Prostate gland (tissue), 2 donors: Measurements from ENCODE around the gene PPM1J.

Experiments
- POLR2A ChIP-seq: fragments of 450-650 bp; IDR thresholded peaks from one replicate; pipeline ENCODE4 v1.6.1; 2016; ENCODE audit warnings: antibody characterized with exemption, mild to moderate bottlenecking
- TF ChIP-seq, protein P1 (sequence below), 4 experiments: fragments of 200-600 bp in 2 of 4; fragments of 450-650 bp in 2 of 4; sonication (generic) in 2 of 4; IDR thresholded peaks; 1 replicate in 3 of 4; 2 replicates in 1 of 4; pipeline ENCODE4 v1.5.1; 2016 to 2019; ENCODE audit warnings: antibody characterized with exemption in 4 of 4, mild to moderate bottlenecking in 2 of 4, moderate library complexity in 2 of 4

DNA sequence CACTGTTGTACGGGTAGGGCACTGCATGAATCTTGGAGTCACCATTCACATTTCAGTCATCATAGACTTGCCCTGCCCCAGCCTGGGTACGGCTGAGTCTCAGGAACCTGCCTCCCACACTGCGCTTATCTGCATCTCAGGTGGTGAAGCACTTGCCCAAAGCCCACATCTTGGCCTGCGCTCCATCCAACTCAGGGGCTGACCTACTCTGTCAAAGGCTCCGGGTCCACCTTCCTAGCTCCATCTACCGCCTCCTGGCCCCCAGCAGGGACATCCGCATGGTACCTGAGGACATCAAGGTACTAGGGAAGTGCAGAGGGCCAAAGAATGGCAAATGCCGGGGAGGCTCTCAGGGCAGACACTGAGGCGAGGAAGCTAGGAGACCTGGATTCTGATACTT lies 19.9 kb downstream of the PPM1J start:
- TF ChIP-seq, protein P1, sequence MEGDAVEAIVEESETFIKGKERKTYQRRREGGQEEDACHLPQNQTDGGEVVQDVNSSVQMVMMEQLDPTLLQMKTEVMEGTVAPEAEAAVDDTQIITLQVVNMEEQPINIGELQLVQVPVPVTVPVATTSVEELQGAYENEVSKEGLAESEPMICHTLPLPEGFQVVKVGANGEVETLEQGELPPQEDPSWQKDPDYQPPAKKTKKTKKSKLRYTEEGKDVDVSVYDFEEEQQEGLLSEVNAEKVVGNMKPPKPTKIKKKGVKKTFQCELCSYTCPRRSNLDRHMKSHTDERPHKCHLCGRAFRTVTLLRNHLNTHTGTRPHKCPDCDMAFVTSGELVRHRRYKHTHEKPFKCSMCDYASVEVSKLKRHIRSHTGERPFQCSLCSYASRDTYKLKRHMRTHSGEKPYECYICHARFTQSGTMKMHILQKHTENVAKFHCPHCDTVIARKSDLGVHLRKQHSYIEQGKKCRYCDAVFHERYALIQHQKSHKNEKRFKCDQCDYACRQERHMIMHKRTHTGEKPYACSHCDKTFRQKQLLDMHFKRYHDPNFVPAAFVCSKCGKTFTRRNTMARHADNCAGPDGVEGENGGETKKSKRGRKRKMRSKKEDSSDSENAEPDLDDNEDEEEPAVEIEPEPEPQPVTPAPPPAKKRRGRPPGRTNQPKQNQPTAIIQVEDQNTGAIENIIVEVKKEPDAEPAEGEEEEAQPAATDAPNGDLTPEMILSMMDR (IDR thresholded peaks at IDR 0.05), result no peak
- TF ChIP-seq POLR2A, result no peak
